H1 (cell line): ENCODE results near the gene CDKN3. TPM values are rescaled to one million over a fixed set of nuclear protein-coding genes. Genes with fewer than 3 reads are reported as not detected.

ENCODE experiments used
- JUN ChIP-seq: IDR thresholded peaks from 2 replicates; pipeline ENCODE4 v1.6.1; 2011; ENCODE audit warnings: low read depth, mild to moderate bottlenecking, improper control_type of control experiment, low read length
- KDM1A ChIP-seq: fragments of 200-600, 300-600 bp; sonication (generic); IDR thresholded peaks from 2 replicates; pipeline ENCODE4 v1.7.1; 2016; ENCODE audit warnings: mild to moderate bottlenecking, low read length, borderline replicate concordance
- polyA plus RNA-seq, 7 experiments: library from polyadenylated mRNA; depleted of rRNA in 3 of 7; stranded (reverse) in 5 of 7; unstranded in 2 of 7; fragments of >200 nt in 5 of 7; fragments of 200-250 nt in 2 of 7; gene quantifications; 1 replicate in 5 of 7; 2 replicates in 1 of 7; 4 replicates in 1 of 7; pipeline versions ENCODE4 v1.2.1 to v1.2.3, GENCODE V29; 2011 to 2013; ENCODE audit warnings: missing spikeins in 2 of 7, mixed read lengths in 2 of 7
- total RNA-seq: library from RNA; stranded (reverse); fragmentation: NEBNext Ultra II Directional; extraction: Animal tissue kit (Norgen Biotek cat#: 25700); gene quantifications from 2 replicates; pipeline ENCODE4 v1.2.1, GENCODE V29; 2021

CDKN3 gene
- total and polyA plus RNA-seq, 2 of the 8 experiments (the other 6 are each of a cell fraction or from before 2014, with no cell fraction given), result 43.5 to 48.3 TPM

- TF ChIP-seq KDM1A (peak; percentile 83; the same call in 1 of the 2 replicates), JUN (no peak)
Measured at GRCh38 chr14:54370323-54371198, 26.2 kb upstream of the CDKN3 start (continued).
